ENCODE results near the gene TM9SF3.

DNA sequence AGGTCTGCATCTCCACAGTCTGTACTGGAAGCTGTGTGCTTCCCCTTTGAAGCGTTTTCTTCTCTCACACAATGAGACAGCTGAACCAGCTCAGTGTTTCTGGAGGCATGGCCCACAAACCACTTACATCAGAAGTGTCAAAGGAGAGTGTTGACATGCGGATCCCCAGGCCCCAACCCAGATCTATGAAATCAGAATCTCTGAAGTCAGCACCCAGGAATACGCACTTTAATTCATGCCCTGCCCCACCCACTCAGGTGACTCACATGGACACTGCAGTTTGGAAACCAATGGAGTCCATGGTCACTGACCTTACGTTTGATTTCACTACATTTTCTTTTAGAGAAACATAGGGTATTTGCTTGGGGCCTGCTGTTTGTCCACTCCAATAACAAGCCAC, 92.1 kb downstream of the TM9SF3 start:
- no peak for TF ChIP-seq EZH2 (IDR thresholded peaks at IDR 0.05)
- TF ChIP-seq POLR2AphosphoS5 (IDR thresholded peaks at IDR 0.05; ENCODE audit: borderline replicate concordance, low read depth, low read length): no peak
- no peak for TF ChIP-seq FOXP2 (optimal IDR thresholded peaks at IDR 0.05; ENCODE audit: control extremely low read depth, extremely low read length, insufficient read depth)

Data from SK-N-MC (cell line).